HepG2 (cell line): ENCODE measurements around the gene ZNF234. TPM values are rescaled to one million over a fixed set of nuclear protein-coding genes. Genes with fewer than 3 reads are reported as not detected.

Experiments
- CREM ChIP-seq, 2 experiments: sonication (generic) in 1 of 2; formaldehyde crosslinking in 1 of 2; IDR thresholded peaks; 2 replicates each; pipeline versions ENCODE4 v1.4.0 to v1.6.1; 2016 to 2020; ENCODE audit warnings: antibody characterized with exemption in 1 of 2, mild to moderate bottlenecking in 1 of 2, missing genetic modification reagents in 1 of 2
- DNMT1 ChIP-seq: sonication (generic); formaldehyde crosslinking; IDR thresholded peaks from 2 replicates; pipeline ENCODE4 v1.5.1; 2020; ENCODE audit warnings: mild to moderate bottlenecking, missing genetic modification reagents
- ETV5 ChIP-seq: IDR thresholded peaks from 2 replicates; pipeline ENCODE4 v1.6.1; 2018; ENCODE audit warnings: missing biosample characterization, missing genetic modification reagents, inconsistent platforms, borderline replicate concordance
- FOXP1 ChIP-seq, 2 experiments: fragments of 450-650 bp in 1 of 2; IDR thresholded peaks; 2 replicates each; pipeline ENCODE4 v1.6.1; 2017 to 2018; ENCODE audit warnings: antibody characterized with exemption in 1 of 2
- HCFC1 ChIP-seq: fragments of 150-350 bp; IDR thresholded peaks from 2 replicates; pipeline ENCODE4 v1.6.1; 2014; ENCODE audit warnings: low read depth, low read length
- MEIS2 ChIP-seq: sonication (generic); formaldehyde crosslinking; IDR thresholded peaks from 2 replicates; pipeline ENCODE4 v1.9.0; 2021; ENCODE audit warnings: mild to moderate bottlenecking, missing genetic modification reagents
- MIER3 ChIP-seq: IDR thresholded peaks from 2 replicates; pipeline ENCODE4 v1.6.1; 2016; ENCODE audit warnings: missing compliant biosample characterization, borderline replicate concordance
- MXI1 ChIP-seq: IDR thresholded peaks from 3 replicates; pipeline ENCODE4 v1.6.1; 2012; ENCODE audit warnings: low read depth, low read length, inconsistent platforms, borderline replicate concordance
- PITX1 ChIP-seq: sonication (generic); formaldehyde crosslinking; IDR thresholded peaks from 2 replicates; pipeline ENCODE4 v1.5.1; 2020; ENCODE audit warnings: mild to moderate bottlenecking, missing genetic modification reagents
- SALL1 ChIP-seq: sonication (generic); formaldehyde crosslinking; IDR thresholded peaks from 2 replicates; pipeline ENCODE4 v1.8.0; 2022; ENCODE audit warnings: mild to moderate bottlenecking, missing genetic modification reagents
- SKI ChIP-seq: fragments of 450-650 bp; IDR thresholded peaks from one replicate; pipeline ENCODE4 v1.6.1; 2018; ENCODE audit warnings: mild to moderate bottlenecking; ENCODE audit not compliant: partially characterized antibody
- TARDBP ChIP-seq: sonication (generic); formaldehyde crosslinking; IDR thresholded peaks from 2 replicates; pipeline ENCODE4 v1.8.0; 2022; ENCODE audit warnings: mild to moderate bottlenecking, missing genetic modification reagents
- ZFP36L1 ChIP-seq: sonication (generic); formaldehyde crosslinking; IDR thresholded peaks from 2 replicates; pipeline ENCODE4 v1.8.0; 2022; ENCODE audit warnings: mild to moderate bottlenecking, missing genetic modification reagents, moderate library complexity
- ZNF317 ChIP-seq: sonication (generic); formaldehyde crosslinking; IDR thresholded peaks from 2 replicates; pipeline ENCODE4 v1.5.0; 2020; ENCODE audit warnings: mild to moderate bottlenecking, missing genetic modification reagents
- ZNF644 ChIP-seq: IDR thresholded peaks from 2 replicates; pipeline ENCODE4 v1.6.1; 2016; ENCODE audit warnings: low read depth
- ZSCAN29 ChIP-seq: sonication (generic); formaldehyde crosslinking; conservative IDR thresholded peaks from 2 replicates; pipeline ENCODE4 v1.4.0; 2020; ENCODE audit warnings: mild to moderate bottlenecking, missing genetic modification reagents
- ZSCAN31 ChIP-seq: sonication (generic); formaldehyde crosslinking; IDR thresholded peaks from 2 replicates; pipeline ENCODE4 v1.5.0; 2020; ENCODE audit warnings: low read depth, mild to moderate bottlenecking, missing genetic modification reagents
- polyA plus RNA-seq, 8 experiments: library from polyadenylated mRNA; depleted of rRNA in 3 of 8; stranded (reverse) in 7 of 8; unstranded in 1 of 8; fragments of >200 nt; fragmentation: Illumina TruSeq in 4 of 8; extraction: Trizol in 4 of 8; gene quantifications; 2 replicates each; pipeline versions ENCODE4 v1.2.1 to v1.2.3, GENCODE V29; 2011 to 2016; ENCODE audit warnings: low read depth in 4 of 8, missing spikeins in 1 of 8, mixed read lengths in 1 of 8; ENCODE audit not compliant: insufficient read depth in 1 of 8
- total RNA-seq, 5 experiments: library from RNA; depleted of rRNA; stranded (reverse); fragments of >200 nt; fragmentation: Illumina TruSeq; extraction: Trizol; gene quantifications; 2 replicates each; pipeline ENCODE4 v1.2.3, GENCODE V29; 2016; ENCODE audit warnings: low read depth in 1 of 5
- TF ChIP-seq, protein P1 (sequence below): sonication (generic); formaldehyde crosslinking; IDR thresholded peaks from 2 replicates; pipeline ENCODE4 v1.4.0; 2020; ENCODE audit warnings: missing genetic modification reagents, borderline replicate concordance
- TF ChIP-seq, protein P2 (sequence below): sonication (generic); formaldehyde crosslinking; IDR thresholded peaks from 2 replicates; pipeline ENCODE4 v1.8.1; 2023; ENCODE audit warnings: mild to moderate bottlenecking, missing genetic modification reagents, borderline replicate concordance
- TF ChIP-seq, protein P3 (sequence below): sonication (generic); formaldehyde crosslinking; IDR thresholded peaks from 2 replicates; pipeline ENCODE4 v1.4.0; 2020; ENCODE audit warnings: low read depth, mild to moderate bottlenecking, missing genetic modification reagents
- TF ChIP-seq, protein P4 (sequence below): sonication (generic); formaldehyde crosslinking; IDR thresholded peaks from 2 replicates; pipeline ENCODE4 v1.5.1; 2020; ENCODE audit warnings: mild to moderate bottlenecking, moderate library complexity, missing genetic modification reagents

The ZNF234 gene
- total and polyA plus RNA-seq, 2 of the 13 experiments (the other 11 are each of a cell fraction or from before 2014, with no cell fraction given) = 3.5 to 11.2 TPM

DNA sequence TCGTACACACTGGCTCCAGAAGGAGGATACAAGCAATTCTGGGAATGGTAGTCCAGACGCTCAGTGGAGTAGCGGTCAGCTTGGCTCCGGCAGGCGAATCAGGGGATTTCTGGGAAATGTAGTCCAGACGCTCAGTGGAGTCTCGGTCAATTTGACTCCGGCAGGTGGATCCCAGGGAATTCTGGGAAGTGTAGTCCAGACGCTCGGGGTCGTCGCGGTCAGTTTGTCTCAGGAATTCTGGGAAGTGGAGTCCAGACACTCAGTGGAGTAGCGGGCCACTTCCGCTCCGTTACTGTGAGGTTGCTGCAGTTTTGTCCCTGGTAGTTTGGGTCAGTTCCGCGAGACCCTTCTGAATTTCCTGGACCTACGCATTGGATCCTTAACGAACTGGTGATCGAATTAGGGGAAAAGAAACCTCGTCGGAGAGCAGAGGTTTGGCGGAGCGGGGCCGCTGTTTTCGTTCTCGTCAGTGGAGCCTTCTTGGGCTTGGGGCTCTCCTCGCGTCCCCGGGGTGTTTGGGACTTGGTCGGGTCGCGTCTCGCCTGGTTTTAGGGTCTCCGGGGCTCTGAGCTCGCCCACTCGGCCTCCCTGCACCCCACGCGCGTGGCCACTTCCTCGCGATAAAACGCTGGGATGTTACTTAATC lies 28.1 kb upstream of the ZNF234 start, which contains the start of gene ZNF225 (continued):
- TF ChIP-seq, protein P1, sequence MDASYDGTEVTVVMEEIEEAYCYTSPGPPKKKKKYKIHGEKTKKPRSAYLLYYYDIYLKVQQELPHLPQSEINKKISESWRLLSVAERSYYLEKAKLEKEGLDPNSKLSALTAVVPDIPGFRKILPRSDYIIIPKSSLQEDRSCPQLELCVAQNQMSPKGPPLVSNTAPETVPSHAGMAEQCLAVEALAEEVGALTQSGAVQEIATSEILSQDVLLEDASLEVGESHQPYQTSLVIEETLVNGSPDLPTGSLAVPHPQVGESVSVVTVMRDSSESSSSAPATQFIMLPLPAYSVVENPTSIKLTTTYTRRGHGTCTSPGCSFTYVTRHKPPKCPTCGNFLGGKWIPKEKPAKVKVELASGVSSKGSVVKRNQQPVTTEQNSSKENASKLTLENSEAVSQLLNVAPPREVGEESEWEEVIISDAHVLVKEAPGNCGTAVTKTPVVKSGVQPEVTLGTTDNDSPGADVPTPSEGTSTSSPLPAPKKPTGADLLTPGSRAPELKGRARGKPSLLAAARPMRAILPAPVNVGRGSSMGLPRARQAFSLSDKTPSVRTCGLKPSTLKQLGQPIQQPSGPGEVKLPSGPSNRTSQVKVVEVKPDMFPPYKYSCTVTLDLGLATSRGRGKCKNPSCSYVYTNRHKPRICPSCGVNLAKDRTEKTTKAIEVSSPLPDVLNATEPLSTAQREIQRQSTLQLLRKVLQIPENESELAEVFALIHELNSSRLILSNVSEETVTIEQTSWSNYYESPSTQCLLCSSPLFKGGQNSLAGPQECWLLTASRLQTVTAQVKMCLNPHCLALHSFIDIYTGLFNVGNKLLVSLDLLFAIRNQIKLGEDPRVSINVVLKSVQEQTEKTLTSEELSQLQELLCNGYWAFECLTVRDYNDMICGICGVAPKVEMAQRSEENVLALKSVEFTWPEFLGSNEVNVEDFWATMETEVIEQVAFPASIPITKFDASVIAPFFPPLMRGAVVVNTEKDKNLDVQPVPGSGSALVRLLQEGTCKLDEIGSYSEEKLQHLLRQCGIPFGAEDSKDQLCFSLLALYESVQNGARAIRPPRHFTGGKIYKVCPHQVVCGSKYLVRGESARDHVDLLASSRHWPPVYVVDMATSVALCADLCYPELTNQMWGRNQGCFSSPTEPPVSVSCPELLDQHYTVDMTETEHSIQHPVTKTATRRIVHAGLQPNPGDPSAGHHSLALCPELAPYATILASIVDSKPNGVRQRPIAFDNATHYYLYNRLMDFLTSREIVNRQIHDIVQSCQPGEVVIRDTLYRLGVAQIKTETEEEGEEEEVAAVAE (CRISPR knock-in tag) = peak; percentile 83
- TF ChIP-seq ZSCAN29 (CRISPR knock-in tag) (peak; percentile 47; the same call in 1 of the 2 replicates), PITX1 (peak; percentile 76), FOXP1 (IDR thresholded peaks at IDR 0.05) (no peak), FOXP1 (CRISPR knock-in tag; IDR thresholded peaks at IDR 0.05) (no peak), SKI (peak; percentile 19), HCFC1 (peak; percentile 100), CREM (IDR thresholded peaks at IDR 0.05) (peak; percentile 100), CREM (CRISPR knock-in tag; IDR thresholded peaks at IDR 0.05) (no peak), ZSCAN31 (peak; percentile 19; the same call in 1 of the 2 replicates), ZNF317 (peak; percentile 57; the same call in 1 of the 2 replicates), ZNF644 (CRISPR knock-in tag) (no peak), DNMT1 (CRISPR knock-in tag) (no peak), TARDBP (CRISPR knock-in tag) (peak; percentile 91), ETV5 (peak; percentile 78), MEIS2 (CRISPR knock-in tag) (0 out of 2 replicates have a peak, but pooled peaks have one; percentile 27), MXI1 (peak; percentile 63; the same call in 1 of the 3 replicates), MIER3 (CRISPR knock-in tag) (peak; percentile 69; the same call in 1 of the 2 replicates), ZFP36L1 (CRISPR knock-in tag) (no peak), SALL1 (peak; percentile 54; the same call in 1 of the 2 replicates)
- TF ChIP-seq, protein P2, sequence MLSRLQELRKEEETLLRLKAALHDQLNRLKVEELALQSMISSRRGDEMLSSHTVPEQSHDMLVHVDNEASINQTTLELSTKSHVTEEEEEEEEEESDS (CRISPR knock-in tag) = 0 out of 2 replicates have a peak, but pooled peaks have one; percentile 51
- TF ChIP-seq, protein P3, sequence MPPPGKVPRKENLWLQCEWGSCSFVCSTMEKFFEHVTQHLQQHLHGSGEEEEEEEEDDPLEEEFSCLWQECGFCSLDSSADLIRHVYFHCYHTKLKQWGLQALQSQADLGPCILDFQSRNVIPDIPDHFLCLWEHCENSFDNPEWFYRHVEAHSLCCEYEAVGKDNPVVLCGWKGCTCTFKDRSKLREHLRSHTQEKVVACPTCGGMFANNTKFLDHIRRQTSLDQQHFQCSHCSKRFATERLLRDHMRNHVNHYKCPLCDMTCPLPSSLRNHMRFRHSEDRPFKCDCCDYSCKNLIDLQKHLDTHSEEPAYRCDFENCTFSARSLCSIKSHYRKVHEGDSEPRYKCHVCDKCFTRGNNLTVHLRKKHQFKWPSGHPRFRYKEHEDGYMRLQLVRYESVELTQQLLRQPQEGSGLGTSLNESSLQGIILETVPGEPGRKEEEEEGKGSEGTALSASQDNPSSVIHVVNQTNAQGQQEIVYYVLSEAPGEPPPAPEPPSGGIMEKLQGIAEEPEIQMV (CRISPR knock-in tag) = 0 out of 2 replicates have a peak, but pooled peaks have one; percentile 21
- TF ChIP-seq, protein P4, sequence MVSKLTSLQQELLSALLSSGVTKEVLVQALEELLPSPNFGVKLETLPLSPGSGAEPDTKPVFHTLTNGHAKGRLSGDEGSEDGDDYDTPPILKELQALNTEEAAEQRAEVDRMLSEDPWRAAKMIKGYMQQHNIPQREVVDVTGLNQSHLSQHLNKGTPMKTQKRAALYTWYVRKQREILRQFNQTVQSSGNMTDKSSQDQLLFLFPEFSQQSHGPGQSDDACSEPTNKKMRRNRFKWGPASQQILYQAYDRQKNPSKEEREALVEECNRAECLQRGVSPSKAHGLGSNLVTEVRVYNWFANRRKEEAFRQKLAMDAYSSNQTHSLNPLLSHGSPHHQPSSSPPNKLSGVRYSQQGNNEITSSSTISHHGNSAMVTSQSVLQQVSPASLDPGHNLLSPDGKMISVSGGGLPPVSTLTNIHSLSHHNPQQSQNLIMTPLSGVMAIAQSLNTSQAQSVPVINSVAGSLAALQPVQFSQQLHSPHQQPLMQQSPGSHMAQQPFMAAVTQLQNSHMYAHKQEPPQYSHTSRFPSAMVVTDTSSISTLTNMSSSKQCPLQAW (CRISPR knock-in tag) = peak; percentile 68
